ENCODE measurements around the gene HOXC9. TPM values are rescaled to one million over a fixed set of nuclear protein-coding genes. Genes with fewer than 3 reads are reported as not detected.

HOXC9 gene
- total and polyA plus RNA-seq, 9 of the 15 experiments (the other 6 are each of a cell fraction or from before 2014, with no cell fraction given), result 1.1 to 10.5 (median 9.3) TPM

- TF ChIP-seq ZNF639 (CRISPR knock-in tag; conservative IDR thresholded peaks at IDR 0.05 in 1 of 2, IDR thresholded peaks at IDR 0.05 in 1 of 2), result peak in 1 of 2 experiments; percentile 52; a peak in 2 of 4 replicates
- no peak for TF ChIP-seq FOSL1 (tag; conservative IDR thresholded peaks at IDR 0.05)
- no peak for TF ChIP-seq ZNF586 (CRISPR knock-in tag; conservative IDR thresholded peaks at IDR 0.05)
- TF ChIP-seq MBD1 (CRISPR knock-in tag; IDR thresholded peaks at IDR 0.05), result no peak
- peak; percentile 54; the same call in 1 of the 2 replicates for TF ChIP-seq MGA (IDR thresholded peaks at IDR 0.05)
- TF ChIP-seq ZBTB34 (CRISPR knock-in tag; IDR thresholded peaks at IDR 0.05), result no peak
- TF ChIP-seq DDX20 (tag; IDR thresholded peaks at IDR 0.05; ENCODE audit: low read depth), result no peak
- TF ChIP-seq SIRT6 (IDR thresholded peaks at IDR 0.05; ENCODE audit: low read depth, low read length), result no peak
- TF ChIP-seq KAT7 (CRISPR knock-in tag; IDR thresholded peaks at IDR 0.05; ENCODE audit: borderline replicate concordance), result no peak
Measured at GRCh38 chr12:53995378-53996239, 4.4 kb upstream of the HOXC9 start (continued).
